ENCODE measurements around the gene ST6GAL1. TPM values are rescaled to one million over a fixed set of nuclear protein-coding genes. Genes with fewer than 3 reads are reported as not detected.
"Not testable (repeated sequence)": the region's sequence is repeated elsewhere in the genome, so short reads cannot be mapped to it uniquely, and the experiment has no call there.

ST6GAL1 gene
- total and polyA plus RNA-seq, 9 donors = 9.4 to 17.3 (median 13.0) TPM

DNA sequence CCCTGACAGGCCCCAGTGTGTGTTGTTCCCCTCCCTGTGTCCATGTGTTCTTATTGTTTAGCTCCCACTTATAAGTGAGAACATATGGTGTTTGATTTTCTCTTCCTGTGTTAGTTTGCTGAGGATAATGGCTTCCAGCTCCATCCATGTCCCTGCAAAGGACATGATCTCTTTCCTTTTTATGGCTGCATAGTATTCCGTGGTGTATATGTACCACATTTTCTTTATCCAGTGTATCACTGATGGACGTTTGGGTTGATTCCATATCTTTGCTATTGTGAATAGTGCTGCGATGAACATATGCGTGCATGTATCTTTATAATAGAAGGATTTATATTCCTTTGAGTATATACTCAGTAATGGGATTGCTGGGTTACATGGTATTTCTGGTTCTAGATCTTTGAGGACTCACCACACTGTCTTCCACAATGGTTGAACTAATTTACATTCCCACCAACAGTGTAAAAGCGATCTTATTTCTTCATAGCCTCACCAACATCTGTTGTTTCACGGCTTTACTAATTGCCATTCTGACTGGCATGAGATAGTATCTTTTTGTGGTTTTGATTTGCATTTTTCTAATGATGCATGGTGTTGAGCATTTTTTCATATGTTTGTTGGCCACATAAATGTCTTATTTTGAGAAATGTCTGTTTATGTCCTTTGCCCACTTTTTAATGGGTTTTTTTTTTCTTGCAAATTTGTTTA, 23.8 kb downstream of the ST6GAL1 start:
- whole genome bisulfite sequencing (ENCODE audit: insufficient coverage) = no CpG with 5 or more reads among the region's 6 CpGs
- H3K36me3 ChIP-seq (ENCODE audit: control insufficient read depth, insufficient read depth, low read length); H3K9me3 ChIP-seq (replicated peaks; ENCODE audit: control insufficient read depth, low read depth, low read length); H3K4me1 ChIP-seq (ENCODE audit: control insufficient read depth, insufficient read depth, low read length); H3K4me3 ChIP-seq (ENCODE audit: low read length); DNase-seq; H3K27me3 ChIP-seq (ENCODE audit: control insufficient read depth, insufficient read depth, low read length); H3K27ac ChIP-seq (ENCODE audit: low read length): not testable (repeated sequence)

- Histone ChIP-seq H3K27me3 (ENCODE audit: control insufficient read depth, insufficient read depth, low read length) (no peaks in the 10 kb centered on the region), H3K27ac (ENCODE audit: low read length) (no peak overlapping the region), H3K4me1 (ENCODE audit: control insufficient read depth, insufficient read depth, low read length) (no peaks in the 10 kb centered on the region), H3K4me3 (ENCODE audit: low read length) (no peak overlapping the region), H3K9me3 (replicated peaks; ENCODE audit: control insufficient read depth, low read depth, low read length) (peaks cover 2% of the 10 kb centered on the region), H3K36me3 (ENCODE audit: control insufficient read depth, insufficient read depth, low read length) (no peaks in the 10 kb centered on the region)
- 81% methylated on average over 5 of the region's 9 CpGs for WGBS (ENCODE audit: insufficient coverage)
- DNase-seq = no peak
These were observed 25.8 kb downstream of the ST6GAL1 start for GRCh38 chr3:186955898-186956696.

DNA sequence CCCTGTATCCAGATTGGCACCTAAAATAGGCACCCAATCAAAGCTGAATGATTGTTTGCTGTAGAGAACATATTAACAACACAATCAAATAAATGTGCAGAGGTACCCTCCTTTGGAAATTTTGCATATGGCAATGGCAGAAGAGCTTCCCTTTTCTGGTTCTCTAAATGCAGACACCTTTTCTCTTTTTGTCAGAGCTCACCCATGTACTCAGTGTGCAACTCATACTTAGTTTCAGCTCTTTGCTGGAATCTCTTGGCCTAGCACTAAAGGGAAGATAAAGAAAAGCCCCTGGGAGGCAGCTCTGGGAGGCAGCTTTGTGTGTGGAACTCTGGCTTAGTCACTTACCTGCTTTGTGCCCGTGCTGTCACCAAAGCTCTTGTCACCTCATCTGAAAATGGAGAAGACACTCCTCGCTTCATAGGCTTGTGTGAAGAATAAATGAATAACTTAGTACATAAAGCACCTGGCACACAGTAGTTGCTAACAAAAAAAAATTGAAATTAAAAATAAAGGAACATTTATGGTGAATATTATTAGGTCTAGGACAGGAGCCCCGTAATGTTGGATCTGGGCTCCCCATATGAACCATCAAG, 28.8 kb downstream of the ST6GAL1 start:
- WGBS (ENCODE audit: insufficient coverage) = no CpG with 5 or more reads among the region's 3 CpGs
- DNase-seq = no peak
- no peaks in the 10 kb centered on the region for H3K9me3 ChIP-seq (replicated peaks; ENCODE audit: control insufficient read depth, low read depth, low read length)
- H3K4me1 ChIP-seq (ENCODE audit: control insufficient read depth, insufficient read depth, low read length) = peaks cover 3% of the 10 kb centered on the region
- H3K27ac ChIP-seq (ENCODE audit: low read length) = no peak overlapping the region
- no peak overlapping the region for H3K4me3 ChIP-seq (ENCODE audit: low read length)
- no peaks in the 10 kb centered on the region for H3K27me3 ChIP-seq (ENCODE audit: control insufficient read depth, insufficient read depth, low read length)
- H3K36me3 ChIP-seq (ENCODE audit: control insufficient read depth, insufficient read depth, low read length) = no peaks in the 10 kb centered on the region

- no peak overlapping the region for H3K4me3 ChIP-seq (ENCODE audit: low read length)
- H3K27ac ChIP-seq (ENCODE audit: low read length) = no peak overlapping the region
- no peaks in the 10 kb centered on the region for H3K27me3 ChIP-seq (ENCODE audit: control insufficient read depth, insufficient read depth, low read length)
- H3K36me3 ChIP-seq (ENCODE audit: control insufficient read depth, insufficient read depth, low read length) = no peaks in the 10 kb centered on the region
- DNase-seq = no peak
- H3K4me1 ChIP-seq (ENCODE audit: control insufficient read depth, insufficient read depth, low read length) = peaks cover 8% of the 10 kb centered on the region
- whole genome bisulfite sequencing (ENCODE audit: insufficient coverage) = 75% methylated on average over 1 of the region's 4 CpGs
- H3K9me3 ChIP-seq (replicated peaks; ENCODE audit: control insufficient read depth, low read depth, low read length) = no peaks in the 10 kb centered on the region
These were observed 30.0 kb downstream of the ST6GAL1 start for GRCh38 chr3:186960347-186960746.

GRCh38 chr3:186962445-186962844, 32.1 kb downstream of the ST6GAL1 start:
- Histone ChIP-seq H3K4me1 (ENCODE audit: control insufficient read depth, insufficient read depth, low read length) (peaks cover 22% of the 10 kb centered on the region), H3K4me3 (ENCODE audit: low read length) (no peak overlapping the region)
- 57% methylated on average over 1 of the region's 1 CpG for WGBS (ENCODE audit: insufficient coverage)

GRCh38 chr3:186963636-186964035, 33.3 kb downstream of the ST6GAL1 start:
- no peak for DNase-seq
- peaks cover 25% of the 10 kb centered on the region for H3K4me1 ChIP-seq (ENCODE audit: control insufficient read depth, insufficient read depth, low read length)
- H3K27me3 ChIP-seq (ENCODE audit: control insufficient read depth, insufficient read depth, low read length) = no peaks in the 10 kb centered on the region
- H3K27ac ChIP-seq (ENCODE audit: low read length) = no peak overlapping the region
- H3K36me3 ChIP-seq (ENCODE audit: control insufficient read depth, insufficient read depth, low read length) = no peaks in the 10 kb centered on the region
- 30% methylated on average over 2 of the region's 5 CpGs for WGBS (ENCODE audit: insufficient coverage)
- H3K4me3 ChIP-seq (ENCODE audit: low read length) = no peak overlapping the region
- H3K9me3 ChIP-seq (replicated peaks; ENCODE audit: control insufficient read depth, low read depth, low read length) = no peaks in the 10 kb centered on the region

More at GRCh38 chr3:186962445-186962844, 32.1 kb downstream of the ST6GAL1 start:
- Histone ChIP-seq H3K27me3 (ENCODE audit: control insufficient read depth, insufficient read depth, low read length) (no peaks in the 10 kb centered on the region), H3K27ac (ENCODE audit: low read length) (no peak overlapping the region), H3K36me3 (ENCODE audit: control insufficient read depth, insufficient read depth, low read length) (no peaks in the 10 kb centered on the region), H3K9me3 (replicated peaks; ENCODE audit: control insufficient read depth, low read depth, low read length) (no peaks in the 10 kb centered on the region)
- DNase-seq = no peak

DNA sequence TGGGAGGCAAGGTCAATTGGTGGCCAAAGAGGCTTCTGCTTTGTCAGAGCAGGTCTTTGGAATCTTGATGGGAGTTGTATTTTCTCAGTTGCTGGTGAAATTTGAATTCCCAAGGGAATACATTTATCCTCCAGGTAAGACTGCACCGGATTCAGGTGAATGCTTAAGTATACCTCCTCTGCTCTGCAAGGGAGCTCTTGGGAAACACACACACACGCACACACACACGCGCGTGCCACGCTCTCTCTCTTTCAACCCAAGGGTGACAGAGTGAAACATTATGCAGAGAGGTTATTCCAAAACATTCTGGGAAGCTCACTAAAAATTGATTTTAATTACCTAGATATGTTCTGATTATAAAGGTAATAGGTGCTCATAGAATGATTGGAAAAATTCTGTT, 33.7 kb downstream of the ST6GAL1 start:
- Histone ChIP-seq H3K27me3 (ENCODE audit: control insufficient read depth, insufficient read depth, low read length) (no peaks in the 10 kb centered on the region), H3K36me3 (ENCODE audit: control insufficient read depth, insufficient read depth, low read length) (no peaks in the 10 kb centered on the region), H3K4me3 (ENCODE audit: low read length) (no peak overlapping the region), H3K9me3 (replicated peaks; ENCODE audit: control insufficient read depth, low read depth, low read length) (no peaks in the 10 kb centered on the region), H3K27ac (ENCODE audit: low read length) (no peak overlapping the region), H3K4me1 (ENCODE audit: control insufficient read depth, insufficient read depth, low read length) (peaks cover 25% of the 10 kb centered on the region)
- no peak for DNase-seq
- WGBS (ENCODE audit: insufficient coverage) = no CpG with 5 or more reads among the region's 6 CpGs

GRCh38 chr3:186964616-186965015, 34.3 kb downstream of the ST6GAL1 start:
- DNase-seq = no peak
- WGBS (ENCODE audit: insufficient coverage) = 59% methylated on average over 3 of the region's 9 CpGs
- Histone ChIP-seq H3K9me3 (replicated peaks; ENCODE audit: control insufficient read depth, low read depth, low read length) (no peaks in the 10 kb centered on the region), H3K36me3 (ENCODE audit: control insufficient read depth, insufficient read depth, low read length) (no peaks in the 10 kb centered on the region), H3K27ac (ENCODE audit: low read length) (peak overlapping the region; percentile 44), H3K4me1 (ENCODE audit: control insufficient read depth, insufficient read depth, low read length) (peaks cover 25% of the 10 kb centered on the region), H3K27me3 (ENCODE audit: control insufficient read depth, insufficient read depth, low read length) (no peaks in the 10 kb centered on the region), H3K4me3 (ENCODE audit: low read length) (no peak overlapping the region)

DNA sequence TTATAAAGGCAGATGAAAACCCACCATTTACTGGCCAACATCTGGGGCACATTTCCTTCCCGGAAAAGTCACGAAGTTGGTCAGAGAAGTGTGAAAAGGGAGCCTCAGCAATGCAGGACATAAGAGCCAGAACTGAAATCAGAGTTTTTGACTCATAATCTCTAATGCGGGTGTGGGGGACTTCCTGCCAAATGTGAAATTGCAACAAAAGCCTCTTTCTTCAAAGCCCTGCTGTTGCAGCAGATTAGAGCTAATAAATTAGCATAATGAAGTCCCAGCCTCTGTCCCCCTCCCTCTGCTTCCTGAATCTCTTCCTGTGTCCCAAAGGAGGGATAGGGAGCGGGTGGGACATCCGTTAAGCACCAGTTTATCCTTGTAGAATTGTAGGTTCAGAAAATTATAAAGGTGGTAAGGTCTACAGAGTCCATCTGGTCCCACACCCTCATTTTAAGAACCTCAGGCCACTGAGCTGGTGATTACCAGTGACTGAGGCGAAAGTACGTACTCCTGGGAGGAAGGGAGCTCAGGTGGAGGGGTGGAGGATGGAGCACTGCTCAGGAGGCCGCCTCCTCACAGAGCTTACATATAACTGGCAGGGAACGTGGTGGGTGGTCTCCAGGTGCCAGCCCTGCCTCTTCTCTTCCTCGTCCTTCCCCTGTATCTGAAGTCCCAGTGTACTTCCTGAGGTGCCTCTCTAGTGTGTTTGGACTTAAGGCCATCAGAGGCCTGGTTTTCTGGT, 35.0 kb downstream of the ST6GAL1 start:
- H3K27me3 ChIP-seq (ENCODE audit: control insufficient read depth, insufficient read depth, low read length) = no peaks in the 10 kb centered on the region
- peak overlapping the region; percentile 44 for H3K27ac ChIP-seq (ENCODE audit: low read length)
- peak; percentile 32 for DNase-seq
- 46% methylated on average over 5 of the region's 10 CpGs for WGBS (ENCODE audit: insufficient coverage)
- H3K4me3 ChIP-seq (ENCODE audit: low read length) = no peak overlapping the region
- peaks cover 25% of the 10 kb centered on the region for H3K4me1 ChIP-seq (ENCODE audit: control insufficient read depth, insufficient read depth, low read length)
- no peaks in the 10 kb centered on the region for H3K36me3 ChIP-seq (ENCODE audit: control insufficient read depth, insufficient read depth, low read length)
- H3K9me3 ChIP-seq (replicated peaks; ENCODE audit: control insufficient read depth, low read depth, low read length) = no peaks in the 10 kb centered on the region

GRCh38 chr3:186966406-186966805, 36.1 kb downstream of the ST6GAL1 start:
- DNase-seq = peak; percentile 55
- 30% methylated on average over 2 of the region's 6 CpGs for WGBS (ENCODE audit: insufficient coverage)
- Histone ChIP-seq H3K36me3 (ENCODE audit: control insufficient read depth, insufficient read depth, low read length) (no peaks in the 10 kb centered on the region), H3K4me1 (ENCODE audit: control insufficient read depth, insufficient read depth, low read length) (peaks cover 25% of the 10 kb centered on the region), H3K27ac (ENCODE audit: low read length) (peak overlapping the region; percentile 37), H3K9me3 (replicated peaks; ENCODE audit: control insufficient read depth, low read depth, low read length) (no peaks in the 10 kb centered on the region), H3K27me3 (ENCODE audit: control insufficient read depth, insufficient read depth, low read length) (no peaks in the 10 kb centered on the region), H3K4me3 (ENCODE audit: low read length) (no peak overlapping the region)

Measured in muscle of leg (tissue), 11 donors.